ENCODE measurements around the gene EXTL2. TPM values are rescaled to one million over a fixed set of nuclear protein-coding genes. Genes with fewer than 3 reads are reported as not detected.

Gene EXTL2
- total and polyA plus RNA-seq, 10 of the 15 experiments (the other 5 are each of a cell fraction or from before 2014, with no cell fraction given), result 10.2 to 51.1 (median 16.2) TPM

DNA sequence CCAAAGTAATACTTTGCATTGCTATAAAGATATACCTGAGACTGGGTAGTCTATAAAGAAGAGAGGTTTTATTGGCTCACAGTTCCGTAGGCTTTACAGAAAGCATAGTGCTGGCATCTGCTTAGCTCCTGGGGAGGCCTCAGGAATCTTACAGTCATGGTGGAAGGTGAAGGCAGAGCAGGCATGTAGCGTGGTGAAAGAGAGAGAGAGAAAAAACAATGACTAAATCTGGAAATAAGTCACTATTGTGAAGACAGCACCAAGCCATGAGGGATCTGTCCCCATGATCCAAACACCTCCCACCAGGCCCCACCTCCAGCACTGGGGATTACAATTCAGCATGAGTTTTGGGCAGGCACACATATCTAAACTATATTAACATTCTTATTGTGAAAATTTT lies 31.6 kb upstream of the EXTL2 start (continued):
- TF ChIP-seq IKZF1 (conservative IDR thresholded peaks at IDR 0.05), result no peak
- TF ChIP-seq LARP7 (IDR thresholded peaks at IDR 0.05), result no peak
- no peak for TF ChIP-seq TBL1XR1 (IDR thresholded peaks at IDR 0.05; ENCODE audit: low read depth, low read length)

GRCh38 chr1:100924991-100925390 lies 30.3 kb upstream of the EXTL2 start:
- Histone ChIP-seq H3K9me3 (replicated peaks; ENCODE audit: control insufficient read depth, insufficient read depth, low read length) (no peaks in the 10 kb centered on the region), H3K27ac (ENCODE audit: control insufficient read depth, insufficient read depth) (no peak overlapping the region), H3K4me3 (no peak overlapping the region), H3K4me1 (ENCODE audit: control insufficient read depth, insufficient read depth, low read length) (peaks cover 4% of the 10 kb centered on the region; the same call in 1 of the 2 replicates), H2AFZ (ENCODE audit: control insufficient read depth, low read depth, low read length) (no peak overlapping the region), H3K9ac (ENCODE audit: control insufficient read depth, insufficient read depth, low read length) (no peak overlapping the region), H3K36me3 (ENCODE audit: control insufficient read depth in 2 of 2, insufficient read depth in 2 of 2, low read length in 1 of 2) (peaks cover 0 to 19% of the 10 kb centered on the region in 2 experiments), H3K79me2 (ENCODE audit: control insufficient read depth, insufficient read depth, low read length) (no peaks in the 10 kb centered on the region), H3K27me3 (replicated peaks in 1 of 2; ENCODE audit: control insufficient read depth in 2 of 2, insufficient read depth in 2 of 2, low read length in 1 of 2) (no peaks in the 10 kb centered on the region), H3K4me2 (ENCODE audit: control insufficient read depth, insufficient read depth) (no peak overlapping the region), H4K20me1 (ENCODE audit: control insufficient read depth, insufficient read depth) (no peaks in the 10 kb centered on the region)
- DNase-seq (ENCODE audit: low read depth, low spot score) (no peak), ATAC-seq (no peak), FAIRE-seq (no peak)
- TF ChIP-seq, protein P1, sequence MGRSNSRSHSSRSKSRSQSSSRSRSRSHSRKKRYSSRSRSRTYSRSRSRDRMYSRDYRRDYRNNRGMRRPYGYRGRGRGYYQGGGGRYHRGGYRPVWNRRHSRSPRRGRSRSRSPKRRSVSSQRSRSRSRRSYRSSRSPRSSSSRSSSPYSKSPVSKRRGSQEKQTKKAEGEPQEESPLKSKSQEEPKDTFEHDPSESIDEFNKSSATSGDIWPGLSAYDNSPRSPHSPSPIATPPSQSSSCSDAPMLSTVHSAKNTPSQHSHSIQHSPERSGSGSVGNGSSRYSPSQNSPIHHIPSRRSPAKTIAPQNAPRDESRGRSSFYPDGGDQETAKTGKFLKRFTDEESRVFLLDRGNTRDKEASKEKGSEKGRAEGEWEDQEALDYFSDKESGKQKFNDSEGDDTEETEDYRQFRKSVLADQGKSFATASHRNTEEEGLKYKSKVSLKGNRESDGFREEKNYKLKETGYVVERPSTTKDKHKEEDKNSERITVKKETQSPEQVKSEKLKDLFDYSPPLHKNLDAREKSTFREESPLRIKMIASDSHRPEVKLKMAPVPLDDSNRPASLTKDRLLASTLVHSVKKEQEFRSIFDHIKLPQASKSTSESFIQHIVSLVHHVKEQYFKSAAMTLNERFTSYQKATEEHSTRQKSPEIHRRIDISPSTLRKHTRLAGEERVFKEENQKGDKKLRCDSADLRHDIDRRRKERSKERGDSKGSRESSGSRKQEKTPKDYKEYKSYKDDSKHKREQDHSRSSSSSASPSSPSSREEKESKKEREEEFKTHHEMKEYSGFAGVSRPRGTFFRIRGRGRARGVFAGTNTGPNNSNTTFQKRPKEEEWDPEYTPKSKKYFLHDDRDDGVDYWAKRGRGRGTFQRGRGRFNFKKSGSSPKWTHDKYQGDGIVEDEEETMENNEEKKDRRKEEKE (IDR thresholded peaks at IDR 0.05), result no peak
- TF ChIP-seq HDAC2 (IDR thresholded peaks at IDR 0.05), result no peak
- no peak for TF ChIP-seq ASH2L (IDR thresholded peaks at IDR 0.05; ENCODE audit: borderline replicate concordance, low read depth)
- no peak for TF ChIP-seq POLR2AphosphoS2 (IDR thresholded peaks at IDR 0.05; ENCODE audit: low read depth, low read length)
- TF ChIP-seq, protein P2, sequence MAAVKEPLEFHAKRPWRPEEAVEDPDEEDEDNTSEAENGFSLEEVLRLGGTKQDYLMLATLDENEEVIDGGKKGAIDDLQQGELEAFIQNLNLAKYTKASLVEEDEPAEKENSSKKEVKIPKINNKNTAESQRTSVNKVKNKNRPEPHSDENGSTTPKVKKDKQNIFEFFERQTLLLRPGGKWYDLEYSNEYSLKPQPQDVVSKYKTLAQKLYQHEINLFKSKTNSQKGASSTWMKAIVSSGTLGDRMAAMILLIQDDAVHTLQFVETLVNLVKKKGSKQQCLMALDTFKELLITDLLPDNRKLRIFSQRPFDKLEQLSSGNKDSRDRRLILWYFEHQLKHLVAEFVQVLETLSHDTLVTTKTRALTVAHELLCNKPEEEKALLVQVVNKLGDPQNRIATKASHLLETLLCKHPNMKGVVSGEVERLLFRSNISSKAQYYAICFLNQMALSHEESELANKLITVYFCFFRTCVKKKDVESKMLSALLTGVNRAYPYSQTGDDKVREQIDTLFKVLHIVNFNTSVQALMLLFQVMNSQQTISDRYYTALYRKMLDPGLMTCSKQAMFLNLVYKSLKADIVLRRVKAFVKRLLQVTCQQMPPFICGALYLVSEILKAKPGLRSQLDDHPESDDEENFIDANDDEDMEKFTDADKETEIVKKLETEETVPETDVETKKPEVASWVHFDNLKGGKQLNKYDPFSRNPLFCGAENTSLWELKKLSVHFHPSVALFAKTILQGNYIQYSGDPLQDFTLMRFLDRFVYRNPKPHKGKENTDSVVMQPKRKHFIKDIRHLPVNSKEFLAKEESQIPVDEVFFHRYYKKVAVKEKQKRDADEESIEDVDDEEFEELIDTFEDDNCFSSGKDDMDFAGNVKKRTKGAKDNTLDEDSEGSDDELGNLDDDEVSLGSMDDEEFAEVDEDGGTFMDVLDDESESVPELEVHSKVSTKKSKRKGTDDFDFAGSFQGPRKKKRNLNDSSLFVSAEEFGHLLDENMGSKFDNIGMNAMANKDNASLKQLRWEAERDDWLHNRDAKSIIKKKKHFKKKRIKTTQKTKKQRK (IDR thresholded peaks at IDR 0.05; ENCODE audit: low read depth, low read length), result no peak
- no peak for TF ChIP-seq NR2C2 (IDR thresholded peaks at IDR 0.05; ENCODE audit: borderline replicate concordance, control insufficient read depth, insufficient read length, low read depth)
- TF ChIP-seq CEBPB (IDR thresholded peaks at IDR 0.05; ENCODE audit: borderline replicate concordance in 1 of 2, low read depth in 2 of 2, low read length in 2 of 2), result no peak
- in situ Hi-C loops (cut with MboI), result loop anchor here (10.0 kb wide), 1 partner anchor 510 kb away; no protein-coding TSS in a partner anchor
- ChIA-PET RAD21 (ENCODE audit: unreplicated experiment) (interaction anchor here (1.3 to 1.6 kb wide), 2 partner anchors 364 to 433 kb away, joined by 3 to 5 read pairs; no protein-coding TSS in a partner anchor), POLR2A (no interaction called here), CTCF (interaction anchor here (5.6 kb wide), 1 partner anchor 364 kb away, joined by 91 read pairs; no protein-coding TSS in a partner anchor), SMC1A (ENCODE audit: uncharacterized antibody, unreplicated experiment) (interaction anchor here (0.8 to 7.8 kb wide), 2 partner anchors 363 to 377 kb away, joined by 4 to 102 read pairs; no protein-coding TSS in a partner anchor)
- intact Hi-C loops (cut with micrococcal nuclease; ENCODE audit: unreplicated experiment), result no loop called here
- WGBS (ENCODE audit: insufficient coverage, insufficient replicate concordance, low lambda C conversion rate, missing lambda C conversion rate), result 96% methylated on average over 2 of the region's 2 CpGs
- no TSS peak for BruUV-seq (replicated peaks)
